K562 (cell line): ENCODE measurements around the gene DCAF10. TPM values are rescaled to one million over a fixed set of nuclear protein-coding genes. Genes with fewer than 3 reads are reported as not detected.

ENCODE experiments used
- ADNP ChIP-seq: fragments of 200-800 bp; sonication (Bioruptor generic); IDR thresholded peaks from 2 replicates; pipeline ENCODE4 v1.6.1; 2016; ENCODE audit warnings: missing genetic modification characterization, missing compliant biosample characterization
- ARID3B ChIP-seq: fragments of 250-450 bp; sonication (Bioruptor Pico); IDR thresholded peaks from 2 replicates; pipeline ENCODE4 v1.4.0; 2020; ENCODE audit warnings: borderline replicate concordance
- CCNT2 ChIP-seq: IDR thresholded peaks from 2 replicates; pipeline ENCODE4 v1.6.1; 2011; ENCODE audit warnings: borderline replicate concordance, low read depth, mild to moderate bottlenecking, moderate library complexity, mixed read lengths, low read length; ENCODE audit not compliant: insufficient read length; ENCODE audit errors: extremely low read depth
- E2F3 ChIP-seq: fragments of 250-450 bp; sonication (Bioruptor Pico); IDR thresholded peaks from 2 replicates; pipeline ENCODE4 v1.4.0; 2020; ENCODE audit warnings: mild to moderate bottlenecking
- ESRRA ChIP-seq: fragments of 450-650 bp; IDR thresholded peaks from 2 replicates; pipeline ENCODE4 v1.6.1; 2014; ENCODE audit warnings: low read depth, mild to moderate bottlenecking, moderate library complexity, borderline replicate concordance
- FOSL1 ChIP-seq: fragments of 200-800 bp; sonication (Bioruptor generic); conservative IDR thresholded peaks from 2 replicates; pipeline ENCODE4 v1.6.1; 2016; ENCODE audit warnings: missing genetic modification characterization, missing compliant biosample characterization
- FOXA1 ChIP-seq: fragments of 450-650 bp; IDR thresholded peaks from 2 replicates; pipeline ENCODE4 v1.6.1; 2016; ENCODE audit warnings: mild to moderate bottlenecking, borderline replicate concordance
- FOXK1 ChIP-seq: sonication (generic); formaldehyde crosslinking; IDR thresholded peaks from 2 replicates; pipeline ENCODE4 v1.8.0; 2022; ENCODE audit warnings: missing genetic modification reagents, mild to moderate bottlenecking, borderline replicate concordance
- HDGF ChIP-seq: fragments of 450-650 bp; IDR thresholded peaks from 2 replicates; pipeline ENCODE4 v1.6.1; 2016
- JUN ChIP-seq, 2 experiments: sonication (generic) in 1 of 2; formaldehyde crosslinking in 1 of 2; IDR thresholded peaks; 2 replicates each; pipeline versions ENCODE4 v1.6.1 to v1.8.0; 2012 to 2022; ENCODE audit warnings: borderline replicate concordance in 2 of 2, mild to moderate bottlenecking in 2 of 2, improper control_type of control experiment in 1 of 2, low read depth in 1 of 2, low read length in 1 of 2, missing genetic modification reagents in 1 of 2
- KDM2B ChIP-seq: fragments of 250-450 bp; sonication (Bioruptor Pico); IDR thresholded peaks from 2 replicates; pipeline ENCODE4 v1.8.0; 2021; ENCODE audit warnings: mild to moderate bottlenecking, moderate library complexity
- MYNN ChIP-seq, 2 experiments: sonication (generic); formaldehyde crosslinking in 1 of 2; IDR thresholded peaks; 2 replicates each; pipeline versions ENCODE4 v1.5.0 to v1.6.1; 2016 to 2020; ENCODE audit warnings: antibody characterized with exemption in 1 of 2, missing genetic modification reagents in 1 of 2
- NEUROD1 ChIP-seq: fragments of 150-350 bp; IDR thresholded peaks from 2 replicates; pipeline ENCODE4 v1.6.1; 2014; ENCODE audit warnings: borderline replicate concordance, low read length, low read depth; ENCODE audit not compliant: partially characterized antibody
- POU5F1 ChIP-seq: fragments of 150-350 bp; IDR thresholded peaks from 2 replicates; pipeline ENCODE4 v1.6.1; 2014; ENCODE audit warnings: borderline replicate concordance, low read length, low read depth, mild to moderate bottlenecking; ENCODE audit not compliant: partially characterized antibody
- PRMT5 ChIP-seq: sonication (generic); formaldehyde crosslinking; IDR thresholded peaks from 2 replicates; pipeline ENCODE4 v1.5.0; 2020; ENCODE audit warnings: missing genetic modification reagents
- RB1 ChIP-seq: fragments of 450-650 bp; IDR thresholded peaks from 2 replicates; pipeline ENCODE4 v1.6.1; 2017; ENCODE audit warnings: low read depth, mild to moderate bottlenecking
- SP2 ChIP-seq: IDR thresholded peaks from 2 replicates; pipeline ENCODE4 v1.6.1; 2011; ENCODE audit warnings: mild to moderate bottlenecking, low read depth, low read length, moderate library complexity; ENCODE audit not compliant: poor library complexity, severe bottlenecking; ENCODE audit errors: extremely low read depth
- TAF15 ChIP-seq: fragments of 200-400 bp; formaldehyde crosslinking; IDR thresholded peaks from 2 replicates; pipeline ENCODE4 v1.6.1; 2017; ENCODE audit warnings: mild to moderate bottlenecking, low read depth, low read length, moderate library complexity
- TBP ChIP-seq: optimal IDR thresholded peaks from 2 replicates; pipeline ENCODE3; 2011; ENCODE audit warnings: low read depth, low read length, improper control_type of control experiment
- USF1 ChIP-seq: sonication (generic); formaldehyde crosslinking; IDR thresholded peaks from 2 replicates; pipeline ENCODE4 v1.9.0; 2022; ENCODE audit warnings: mild to moderate bottlenecking, missing genetic modification reagents
- ZBTB1 ChIP-seq: sonication (generic); formaldehyde crosslinking; IDR thresholded peaks from 2 replicates; pipeline ENCODE4 v1.8.1; 2023; ENCODE audit warnings: missing genetic modification reagents, low read depth, mild to moderate bottlenecking, borderline replicate concordance
- ZBTB17 ChIP-seq: fragments of 450-650 bp; formaldehyde crosslinking; IDR thresholded peaks from 2 replicates; pipeline ENCODE4 v1.4.0; 2020; ENCODE audit warnings: mild to moderate bottlenecking
- ZKSCAN1 ChIP-seq: fragments of 150-350 bp; IDR thresholded peaks from 2 replicates; pipeline ENCODE4 v1.6.1; 2016; ENCODE audit warnings: low read depth, low read length
- ZNF408 ChIP-seq: fragments of 250-450 bp; sonication (Bioruptor Pico); IDR thresholded peaks from 2 replicates; pipeline ENCODE4 v1.4.0; 2020; ENCODE audit warnings: low read depth, mild to moderate bottlenecking, moderate library complexity
- ZNF717 ChIP-seq: fragments of 250-450 bp; sonication (Bioruptor Pico); IDR thresholded peaks from 2 replicates; pipeline ENCODE4 v1.5.0; 2021
- polyA plus RNA-seq, 8 experiments: library from polyadenylated mRNA; depleted of rRNA in 4 of 8; stranded (reverse) in 5 of 8; unstranded in 3 of 8; fragments of >200 nt; fragmentation: Nextera tagmentation in 2 of 8; fragmentation: Illumina TruSeq in 1 of 8; extraction: Ambion mirVana in 2 of 8; extraction: Trizol in 1 of 8; gene quantifications; 2 replicates each; pipeline versions ENCODE4 v1.2.1 to v1.2.3, GENCODE V29; 2011 to 2014; ENCODE audit warnings: inconsistent platforms in 1 of 8, missing spikeins in 1 of 8
- total RNA-seq, 7 experiments: library from RNA; depleted of rRNA in 6 of 7; stranded (reverse); fragments of >200 nt in 6 of 7; fragmentation: Illumina TruSeq in 2 of 7; extraction: Trizol in 2 of 7; gene quantifications; 2 replicates each; pipeline versions ENCODE4 v1.2.1 to v1.2.3, GENCODE V29; 2011 to 2021; ENCODE audit warnings: low replicate concordance in 1 of 7

Gene DCAF10
- total and polyA plus RNA-seq, 9 of the 15 experiments (the other 6 are each of a cell fraction or from before 2014, with no cell fraction given) = 6.8 to 40.1 (median 16.9) TPM

GRCh38 chr9:37903647-37904444 lies 103.2 kb downstream of the DCAF10 start, which contains the start of gene SLC25A51 (continued):
- TF ChIP-seq RB1 = peak; percentile 92
- peak; percentile 60; the same call in 1 of the 2 replicates for TF ChIP-seq KDM2B (CRISPR knock-in tag)
- peak; percentile 66 for TF ChIP-seq TBP
- TF ChIP-seq PRMT5 (CRISPR knock-in tag) = no peak
- TF ChIP-seq HDGF = no peak
- peak; percentile 87 for TF ChIP-seq ZKSCAN1
- TF ChIP-seq ESRRA = peak; percentile 88; the same call in 1 of the 2 replicates
- TF ChIP-seq E2F3 (CRISPR knock-in tag) = peak; percentile 86
- peak; percentile 95 for TF ChIP-seq FOXK1
- peak; percentile 82; the same call in 1 of the 2 replicates for TF ChIP-seq ARID3B (CRISPR knock-in tag)
- TF ChIP-seq TAF15 = no peak
- TF ChIP-seq FOXA1 = no peak
- TF ChIP-seq ZBTB1 (CRISPR knock-in tag) = peak; percentile 65; the same call in 1 of the 2 replicates
- TF ChIP-seq ADNP (tag) = no peak
- TF ChIP-seq NEUROD1 = peak; percentile 94
- peak; percentile 55 for TF ChIP-seq FOSL1 (tag)
- TF ChIP-seq CCNT2 = peak; percentile 85
- no peak for TF ChIP-seq SP2
- TF ChIP-seq ZNF717 (CRISPR knock-in tag) = no peak
- peak; percentile 99 for TF ChIP-seq USF1 (CRISPR knock-in tag)
- TF ChIP-seq MYNN (IDR thresholded peaks at IDR 0.05) = peak; percentile 85
- no peak for TF ChIP-seq MYNN (CRISPR knock-in tag; IDR thresholded peaks at IDR 0.05)
- peak; percentile 99 for TF ChIP-seq POU5F1
- TF ChIP-seq ZNF408 (CRISPR knock-in tag) = no peak
- peak; percentile 53; the same call in 1 of the 2 replicates for TF ChIP-seq JUN (IDR thresholded peaks at IDR 0.05; ENCODE audit: borderline replicate concordance, low read depth, low read length)
- TF ChIP-seq JUN (CRISPR knock-in tag; IDR thresholded peaks at IDR 0.05; ENCODE audit: borderline replicate concordance) = no peak; the same call in 1 of the 2 replicates
- peak; percentile 79 for TF ChIP-seq ZBTB17 (CRISPR knock-in tag)
